PC-9 (cell line): ENCODE measurements around the gene OTUD1. TPM values are rescaled to one million over a fixed set of nuclear protein-coding genes. Genes with fewer than 3 reads are reported as not detected.
"Not testable (repeated sequence)": the region's sequence is repeated elsewhere in the genome, so short reads cannot be mapped to it uniquely, and the experiment has no call there.

Experiments
- Bru-seq: library from RNA; stranded (reverse); fragments of 400-500 nt; gene quantifications from one replicate; lab custom pipeline; 2021; lab: Mats Ljungman, UMichigan
- BruChase-seq, 2 experiments: library from RNA; stranded (reverse); fragments of 400-500 nt; gene quantifications; one replicate each; lab custom pipeline; 2021; lab: Mats Ljungman, UMichigan
- BruUV-seq: library from RNA; stranded (reverse); fragments of 400-500 nt; replicated peaks from 2 replicates; lab custom pipeline; 2021; lab: Mats Ljungman, UMichigan
- CTCF ChIA-PET: fragments of 300-600 bp; sonication (Branson Sonifier 250); formaldehyde crosslinking; loops from one replicate; lab custom pipeline; 2022; ENCODE audit warnings: antibody characterized with exemption; lab: Charles Lee
- POLR2A ChIA-PET: fragments of 300-600 bp; sonication (Branson Sonifier 250); formaldehyde crosslinking; loops from one replicate; lab custom pipeline; 2022; ENCODE audit warnings: antibody characterized with exemption; ENCODE audit not compliant: unreplicated experiment; lab: Charles Lee
- DNase-seq, 2 experiments: peaks; one replicate each; pipeline versions ENCODE4 v3.0.0 to v3.0.0-alpha.2; 2015 to 2022; ENCODE audit warnings: mixed read lengths in 1 of 2
- H2AFZ ChIP-seq: fragments of 200-600 bp; sonication (generic); 2 replicates; pipeline ENCODE4 v1.8.1; 2017; ENCODE audit warnings: antibody characterized with exemption
- H3F3A ChIP-seq: fragments of 200-600 bp; sonication (generic); 2 replicates; pipeline ENCODE4 v1.8.1; 2017; ENCODE audit warnings: antibody characterized with exemption, mild to moderate bottlenecking, low read depth; ENCODE audit not compliant: insufficient read depth
- H3K27ac ChIP-seq: fragments of 200-600 bp; sonication (generic); 2 replicates; pipeline ENCODE4 v1.6.1; 2016; ENCODE audit warnings: mixed run types
- H3K27me3 ChIP-seq: fragments of 200-600 bp; sonication (generic); 2 replicates; pipeline ENCODE4 v1.6.1; 2016; ENCODE audit warnings: low read depth, mixed run types; ENCODE audit not compliant: insufficient read depth
- H3K36me3 ChIP-seq: fragments of 200-600 bp; sonication (generic); 2 replicates; pipeline ENCODE4 v1.6.1; 2016; ENCODE audit warnings: low read depth, mixed run types
- H3K4me1 ChIP-seq: fragments of 200-600 bp; sonication (generic); replicated peaks from 2 replicates; pipeline ENCODE4 v1.6.1; 2016; ENCODE audit warnings: mixed run types; ENCODE audit not compliant: insufficient read depth
- H3K4me2 ChIP-seq: fragments of 200-600 bp; sonication (generic); 2 replicates; pipeline ENCODE4 v1.6.1; 2017; ENCODE audit warnings: mixed run types
- H3K4me3 ChIP-seq: fragments of 200-600 bp; sonication (generic); 2 replicates; pipeline ENCODE4 v1.6.1; 2016; ENCODE audit warnings: mixed run types
- H3K79me2 ChIP-seq: fragments of 200-600 bp; sonication (generic); 2 replicates; pipeline ENCODE4 v1.6.1; 2017; ENCODE audit warnings: low read depth, mixed run types
- H3K9me2 ChIP-seq: fragments of 200-600 bp; sonication (generic); 2 replicates; pipeline ENCODE4 v1.8.1; 2017; ENCODE audit warnings: mild to moderate bottlenecking; ENCODE audit not compliant: insufficient read depth
- H3K9me3 ChIP-seq: fragments of 200-600 bp; sonication (generic); 2 replicates; pipeline ENCODE4 v1.8.1; 2016; ENCODE audit warnings: low read depth; ENCODE audit not compliant: insufficient read depth
- H4K20me1 ChIP-seq: fragments of 200-600 bp; sonication (generic); 2 replicates; pipeline ENCODE4 v1.8.1; 2017; ENCODE audit not compliant: insufficient read depth
- CTCF ChIP-seq: fragments of 200-600 bp; sonication (generic); conservative IDR thresholded peaks from 2 replicates; pipeline ENCODE4 v1.6.1; 2017; ENCODE audit warnings: mixed run types, antibody characterized with exemption, mild to moderate bottlenecking, moderate library complexity
- EZH2 ChIP-seq: fragments of 200-600 bp; sonication (generic); IDR thresholded peaks from 2 replicates; pipeline ENCODE4 v1.8.0; 2017; ENCODE audit warnings: antibody characterized with exemption, low read depth
- intact Hi-C: fragments of 100-400 bp; cut with micrococcal nuclease; formaldehyde crosslinking; loops from one replicate; pipeline ENCODE4 v1.10.0; 2022; ENCODE audit not compliant: unreplicated experiment
- long read RNA-seq: library from polyadenylated mRNA; stranded (forward); transcript quantifications from one replicate; pipeline ENCODE4 v2.0.0, GENCODE V29; 2022
- total RNA-seq: library from RNA; stranded (reverse); gene quantifications from 2 replicates; pipeline ENCODE4 v1.2.3, GENCODE V29; 2021

The OTUD1 gene
- 16.9 and 21.4 TPM in 2 replicates for total RNA-seq
- percentile 91 among the genes with signal in this experiment for Bru-seq, nascent RNA
- BruChase-seq, experiment 1, labeled RNA remaining after a 2-hour chase, result percentile 99 among the genes with signal in this experiment
- BruChase-seq, experiment 2, labeled RNA remaining after a 6-hour chase, result percentile 90 among the genes with signal in this experiment
- long read RNA-seq, transcript OTUD1-201 (1 exons, 2,933 nt), result major isoform, 21 of 21 reads
- long read RNA-seq, partial matches to known transcripts, result 0 of 21 reads
- long read RNA-seq, other reads (novel, unspliced or antisense), result 0 of 21 reads

- POLR2A ChIA-PET, result interaction anchor here (0.6 to 1.1 kb wide), 8 partner anchors 17 to 1308 kb away, joined by 3 to 20 read pairs (median 4); partner anchors contain the start of gene C10orf67
These were observed at the start of gene OTUD1 for GRCh38 chr10:23438547-23439451. Gene OTUD1, plus strand, starts transcription at chr10:23439075. Its CDS starts 383 bp downstream, at chr10:23439458.

GRCh38 chr10:23390408-23390807 is 48.5 kb upstream of the OTUD1 start:
- intact Hi-C loops, H4K20me1 ChIP-seq, H3K79me2 ChIP-seq, DNase-seq, H3F3A ChIP-seq, H3K36me3 ChIP-seq, H3K4me3 ChIP-seq, H3K9me3 ChIP-seq, BruUV-seq, CTCF ChIA-PET, H3K27ac ChIP-seq, H2AFZ ChIP-seq, H3K27me3 ChIP-seq, POLR2A ChIA-PET, H3K9me2 ChIP-seq, H3K4me1 ChIP-seq, H3K4me2 ChIP-seq: not testable (repeated sequence)

More at GRCh38 chr10:23438547-23439451, at the start of gene OTUD1:
- Histone ChIP-seq H3K79me2 (peaks cover 40% of the 10 kb centered on the region), H2AFZ (peak within 1 kb of the TSS; percentile 67; the same call in 1 of the 2 replicates), H4K20me1 (peaks cover 14% of the 10 kb centered on the region; the same call in 1 of the 2 replicates), H3F3A (peaks cover 15% of the 10 kb centered on the region; the same call in 1 of the 2 replicates), H3K4me2 (peak within 1 kb of the TSS; percentile 89; the same call in 1 of the 2 replicates), H3K27ac (peak within 1 kb of the TSS; percentile 37; the same call in 1 of the 2 replicates), H3K9me3 (no peaks in the 10 kb centered on the region), H3K36me3 (no peaks in the 10 kb centered on the region), H3K4me1 (peaks cover 31% of the 10 kb centered on the region), H3K4me3 (peak within 1 kb of the TSS; percentile 78), H3K27me3 (no peaks in the 10 kb centered on the region), H3K9me2 (no peaks in the 10 kb centered on the region)
- TF ChIP-seq CTCF (no peak), EZH2 (no peak)
- CTCF ChIA-PET, result interaction anchor here (0.9 kb wide), 1 partner anchor 49 kb away, joined by 3 read pairs; no protein-coding TSS in a partner anchor
- intact Hi-C loops, result loop anchor here (1.0 to 10.0 kb wide), 5 partner anchors 16 to 1924 kb away; partner anchors contain the start of gene C10orf67
- peak; percentile 74 to 96 for DNase-seq
- no TSS peak for BruUV-seq

- no peak overlapping the region for H2AFZ ChIP-seq
- no peaks in the 10 kb centered on the region for H3K9me3 ChIP-seq
- ChIA-PET POLR2A (no interaction called here), CTCF (no interaction called here)
- intact Hi-C loops, result no loop called here
- no peaks in the 10 kb centered on the region for H3K4me1 ChIP-seq
- no peaks in the 10 kb centered on the region for H3K27me3 ChIP-seq
- no peak overlapping the region for H3K4me2 ChIP-seq
- H3K9me2 ChIP-seq, result no peaks in the 10 kb centered on the region
- H3K36me3 ChIP-seq, result no peaks in the 10 kb centered on the region
- H3K79me2 ChIP-seq, result no peaks in the 10 kb centered on the region
- TF ChIP-seq CTCF (no peak), EZH2 (no peak)
- H3F3A ChIP-seq, result no peaks in the 10 kb centered on the region
- no peaks in the 10 kb centered on the region for H4K20me1 ChIP-seq
- BruUV-seq, result no TSS peak
- H3K4me3 ChIP-seq, result no peak overlapping the region
- no peak overlapping the region for H3K27ac ChIP-seq
- DNase-seq, result no peak
These were observed 48.1 kb upstream of the OTUD1 start for GRCh38 chr10:23390809-23391208.
